Tibial nerve (tissue), 4 donors: ENCODE data around the gene RBP7.

Source experiments
- CTCF ChIP-seq, 5 experiments: fragments of 200-600 bp in 3 of 5; fragments of 450-650 bp in 2 of 5; sonication (generic) in 3 of 5; IDR thresholded peaks; one replicate each; pipeline ENCODE4 v1.5.1; 2016 to 2019; ENCODE audit warnings: antibody characterized with exemption in 5 of 5, mild to moderate bottlenecking in 3 of 5, moderate library complexity in 2 of 5
- EP300 ChIP-seq, 2 donors: sonication (generic); formaldehyde crosslinking; IDR thresholded peaks; one replicate each; pipeline ENCODE4 v1.6.1; 2017; ENCODE audit warnings: antibody characterized with exemption in 2 of 2, mild to moderate bottlenecking in 1 of 2
- POLR2A ChIP-seq, 2 donors: fragments of 450-650 bp; IDR thresholded peaks; one replicate each; pipeline ENCODE4 v1.6.1; 2017; ENCODE audit warnings: antibody characterized with exemption in 2 of 2, mild to moderate bottlenecking in 2 of 2, moderate library complexity in 2 of 2

DNA sequence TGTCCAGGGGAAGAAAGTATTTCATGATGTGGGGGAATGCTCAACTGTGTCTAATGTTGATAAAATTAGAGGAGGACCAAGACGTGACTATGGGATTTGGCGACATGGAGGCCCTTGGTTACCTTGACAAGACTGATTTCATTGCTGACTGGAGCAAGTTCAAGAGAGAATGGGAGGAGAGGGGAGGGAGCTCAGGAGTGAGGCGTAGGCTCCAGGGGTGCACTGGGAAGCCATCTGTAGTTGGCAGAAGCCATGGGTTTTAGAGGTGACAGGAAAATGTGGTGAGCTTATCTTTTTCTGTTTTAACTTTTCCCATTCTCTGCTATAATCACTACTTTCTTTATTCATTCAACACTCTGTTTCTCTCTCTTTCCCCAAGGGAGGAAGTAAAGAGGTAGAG, 51.6 kb downstream of the RBP7 start:
- TF ChIP-seq POLR2A (IDR thresholded peaks at IDR 0.05) (no peak), CTCF (IDR thresholded peaks at IDR 0.05) (no peak), EP300 (IDR thresholded peaks at IDR 0.05) (no peak)
